Activated T-helper 2 cell treated with anti-CD3 and anti-CD28 coated beads, Interferon-gamma antibody, Interleukin-2, Interleukin-4, amounts not matched to agents 10 μg/mL and 5 μg/mL and 100 μg/mL, durations not matched to agents 14 hours and 24 hours and 36 hours (primary cell): Measurements from ENCODE around the gene KNDC1. TPM values are rescaled to one million over a fixed set of nuclear protein-coding genes. Genes with fewer than 3 reads are reported as not detected.
"Not testable (repeated sequence)": the region's sequence is repeated elsewhere in the genome, so short reads cannot be mapped to it uniquely, and the experiment has no call there.

Experiments used
- DNase-seq: peaks from one replicate; pipeline ENCODE4 v3.0.0; 2021; ENCODE audit warnings: low spot score
- H3K27ac Mint-ChIP-seq: one replicate; pipeline ENCODE4 v1.8.0; 2021; ENCODE audit warnings: mixed read lengths
- H3K27me3 Mint-ChIP-seq: one replicate; pipeline ENCODE4 v1.8.0; 2021; ENCODE audit warnings: low read depth, mixed read lengths
- H3K36me3 Mint-ChIP-seq: one replicate; pipeline ENCODE4 v1.8.0; 2021; ENCODE audit warnings: low read depth, mixed read lengths
- H3K4me1 Mint-ChIP-seq: one replicate; pipeline ENCODE4 v1.8.0; 2021; ENCODE audit warnings: low read depth, mixed read lengths
- H3K4me3 Mint-ChIP-seq: one replicate; pipeline ENCODE4 v1.8.0; 2021; ENCODE audit warnings: low read depth, mild to moderate bottlenecking, moderate library complexity, mixed read lengths
- H3K9me3 Mint-ChIP-seq: one replicate; pipeline ENCODE4 v1.8.0; 2021; ENCODE audit warnings: mixed read lengths
- intact Hi-C: fragments of 100-400 bp; cut with micrococcal nuclease; formaldehyde crosslinking; loops from one replicate; pipeline ENCODE4 v1.15.1; 2023
- total RNA-seq: library from RNA; stranded (reverse); gene quantifications from 2 replicates; pipeline ENCODE4 v1.2.3, GENCODE V29; 2022

The KNDC1 gene
- total RNA-seq, 1 donor from 2014 or later, result 0.39 TPM

DNA sequence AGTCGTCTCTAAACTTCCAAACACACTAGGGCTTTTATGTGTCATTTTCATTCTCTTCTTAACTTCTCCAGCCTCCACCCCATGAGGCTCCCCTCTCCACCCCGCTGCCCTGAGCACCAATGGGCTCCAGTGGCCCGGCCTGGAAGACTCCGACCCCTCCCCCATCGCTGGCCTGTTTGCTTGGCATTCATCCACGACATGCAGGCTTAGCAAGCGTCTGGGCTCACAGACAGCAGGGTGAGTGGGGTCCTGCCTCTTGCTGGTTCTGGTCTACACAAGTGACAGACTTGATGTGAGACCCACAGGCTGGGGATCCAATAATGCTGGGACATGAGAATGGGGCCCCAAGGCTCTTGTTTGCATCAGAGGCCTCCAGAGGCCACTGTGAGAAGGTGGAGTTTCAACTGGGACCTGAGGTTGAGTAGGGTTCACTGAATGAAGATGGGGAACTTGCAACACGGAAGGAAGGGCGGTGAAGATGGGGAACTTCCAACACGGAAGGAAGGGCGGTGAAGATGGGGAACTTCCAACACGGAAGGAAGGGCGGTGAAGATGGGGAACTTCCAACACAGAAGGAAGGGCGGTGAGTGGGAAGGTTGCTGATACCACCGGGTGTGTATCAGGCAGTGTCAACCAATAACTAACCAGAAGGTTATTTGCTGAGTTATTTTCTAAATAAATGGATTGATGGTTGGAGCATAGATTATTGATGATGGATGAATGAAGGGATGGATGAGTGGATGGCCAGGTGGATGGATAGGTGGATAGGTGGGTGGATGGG lies 14.0 kb downstream of the KNDC1 start:
- peaks cover 22% of the 10 kb centered on the region for H3K9me3 Mint-ChIP-seq
- H3K4me1 Mint-ChIP-seq, result no peaks in the 10 kb centered on the region
- H3K36me3 Mint-ChIP-seq, result no peaks in the 10 kb centered on the region

DNA sequence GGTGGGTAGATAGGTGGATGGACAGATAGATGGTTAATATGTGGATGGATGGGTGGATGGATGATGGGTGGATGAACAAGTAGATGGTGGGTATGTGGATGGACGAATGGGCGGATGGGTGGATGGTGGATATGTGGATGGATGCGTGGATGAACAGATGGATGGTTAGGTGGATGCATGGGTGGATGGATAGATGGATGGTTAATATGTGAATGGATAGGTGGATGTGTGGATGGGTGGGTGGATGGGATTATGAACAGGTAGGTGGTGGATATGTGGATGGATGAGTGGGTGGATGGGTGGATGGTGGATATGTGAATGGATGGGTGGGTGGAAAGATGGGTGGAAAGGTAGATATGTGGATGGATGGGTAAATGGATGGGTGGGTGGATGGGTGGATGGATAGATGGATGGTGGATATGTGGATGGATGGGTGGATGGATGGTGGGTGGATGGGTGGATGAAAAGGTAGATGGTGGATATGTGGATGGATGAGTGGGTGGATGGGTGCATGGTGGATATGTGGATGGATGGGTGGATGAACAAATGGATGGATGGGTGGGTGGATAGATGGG lies 14.8 kb downstream of the KNDC1 start:
- H3K4me3 Mint-ChIP-seq, result no peak overlapping the region
- peaks cover 8% of the 10 kb centered on the region for H3K27me3 Mint-ChIP-seq
- no peaks in the 10 kb centered on the region for H3K4me1 Mint-ChIP-seq
- peaks cover 22% of the 10 kb centered on the region for H3K9me3 Mint-ChIP-seq
- DNase-seq, result no peak
- intact Hi-C loops, result no loop called here
- H3K27ac Mint-ChIP-seq, result no peak overlapping the region
- H3K36me3 Mint-ChIP-seq, result no peaks in the 10 kb centered on the region

More for the DNA sequence above, 14.0 kb downstream of the KNDC1 start:
- intact Hi-C loops, result no loop called here
- no peak overlapping the region for H3K4me3 Mint-ChIP-seq
- no peak overlapping the region for H3K27ac Mint-ChIP-seq
- H3K27me3 Mint-ChIP-seq, result peaks cover 8% of the 10 kb centered on the region
- no peak for DNase-seq

DNA sequence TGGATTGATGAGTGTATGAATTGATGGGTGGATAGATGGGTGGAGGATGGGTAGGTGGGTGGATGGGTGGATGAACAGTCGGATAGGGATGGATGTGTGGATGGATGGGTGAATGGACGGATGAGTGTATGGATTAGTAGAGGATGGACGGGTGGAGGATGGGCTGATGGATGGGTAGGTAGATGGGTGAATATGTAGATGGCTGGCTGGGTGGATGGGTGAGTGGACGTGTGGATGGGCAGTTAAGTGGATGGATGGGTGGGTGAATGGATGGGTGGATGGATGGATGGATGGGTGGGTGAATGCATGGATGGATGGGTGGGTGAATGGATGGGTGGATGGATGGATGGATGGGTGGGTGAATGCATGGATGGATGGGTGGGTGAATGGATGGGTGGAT lies 15.6 kb downstream of the KNDC1 start:
- H3K27me3 Mint-ChIP-seq, H3K4me1 Mint-ChIP-seq, H3K36me3 Mint-ChIP-seq, H3K4me3 Mint-ChIP-seq, intact Hi-C loops, H3K27ac Mint-ChIP-seq, DNase-seq: not testable (repeated sequence)
- H3K9me3 Mint-ChIP-seq, result peaks cover 22% of the 10 kb centered on the region

DNA sequence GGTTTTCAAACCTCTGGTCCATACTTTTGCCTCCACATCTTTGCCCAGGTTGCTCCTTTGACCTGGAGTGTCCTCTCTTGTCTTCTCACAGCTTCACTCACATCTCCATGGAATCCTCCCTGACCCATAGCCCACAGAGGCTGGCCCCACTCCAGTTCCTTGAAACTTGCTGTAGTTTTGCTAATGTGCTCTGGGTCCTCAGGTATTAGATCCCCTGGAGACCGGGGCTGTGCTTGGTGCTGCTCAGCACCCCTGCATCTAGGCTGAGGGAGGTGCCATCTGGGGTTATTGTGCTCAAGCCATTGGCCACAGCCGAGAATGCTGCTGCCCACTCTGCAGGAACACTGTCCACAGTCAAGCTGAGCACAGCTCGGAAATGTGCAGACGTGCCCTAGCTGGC lies 16.5 kb downstream of the KNDC1 start:
- peaks cover 22% of the 10 kb centered on the region for H3K9me3 Mint-ChIP-seq
- no peak overlapping the region for H3K27ac Mint-ChIP-seq
- H3K27me3 Mint-ChIP-seq, result peaks cover 8% of the 10 kb centered on the region
- H3K36me3 Mint-ChIP-seq, result no peaks in the 10 kb centered on the region
- no peak overlapping the region for H3K4me3 Mint-ChIP-seq
- intact Hi-C loops, result no loop called here
- no peaks in the 10 kb centered on the region for H3K4me1 Mint-ChIP-seq
- no peak for DNase-seq

DNA sequence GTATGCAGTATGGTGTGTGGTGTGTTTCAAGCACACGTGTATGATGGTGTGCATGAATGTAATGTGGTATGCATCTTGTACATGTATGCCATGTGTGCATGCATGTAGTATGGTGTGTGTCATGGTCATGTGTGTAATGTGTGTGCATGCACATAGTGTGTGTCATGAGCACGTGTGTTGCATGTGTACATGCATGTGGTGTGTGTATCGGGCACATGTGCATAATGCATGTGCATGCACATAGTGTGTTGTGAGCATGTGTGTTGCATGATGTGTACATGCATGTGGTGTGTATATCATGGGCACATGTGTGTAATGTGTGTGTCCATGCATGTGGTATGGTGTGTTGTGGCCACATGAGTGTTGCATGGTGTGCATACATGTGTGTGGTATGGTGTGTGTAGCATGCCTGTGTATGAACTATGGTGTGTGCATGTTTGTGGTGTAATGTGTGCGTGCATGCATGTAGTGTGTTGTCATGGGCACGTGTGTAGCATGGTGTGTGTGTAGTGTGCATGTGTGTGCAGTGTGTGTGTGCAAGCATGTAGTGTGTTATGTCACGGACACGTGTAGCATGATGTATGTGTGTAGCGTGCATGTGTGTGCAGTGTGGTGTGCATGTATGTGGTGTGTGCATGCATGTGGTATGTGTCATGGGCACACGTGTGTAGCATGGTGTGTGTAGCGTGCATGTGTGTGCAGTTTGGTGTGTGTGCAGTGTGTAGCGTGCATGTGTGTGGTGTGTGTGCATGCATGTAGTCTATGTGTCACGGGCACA lies 17.6 kb downstream of the KNDC1 start:
- no peaks in the 10 kb centered on the region for H3K36me3 Mint-ChIP-seq
- no peak for DNase-seq
- intact Hi-C loops, result no loop called here
- peaks cover 4% of the 10 kb centered on the region for H3K27me3 Mint-ChIP-seq
- peaks cover 22% of the 10 kb centered on the region for H3K9me3 Mint-ChIP-seq
- H3K4me3 Mint-ChIP-seq, result no peak overlapping the region
- no peak overlapping the region for H3K27ac Mint-ChIP-seq
- no peaks in the 10 kb centered on the region for H3K4me1 Mint-ChIP-seq

DNA sequence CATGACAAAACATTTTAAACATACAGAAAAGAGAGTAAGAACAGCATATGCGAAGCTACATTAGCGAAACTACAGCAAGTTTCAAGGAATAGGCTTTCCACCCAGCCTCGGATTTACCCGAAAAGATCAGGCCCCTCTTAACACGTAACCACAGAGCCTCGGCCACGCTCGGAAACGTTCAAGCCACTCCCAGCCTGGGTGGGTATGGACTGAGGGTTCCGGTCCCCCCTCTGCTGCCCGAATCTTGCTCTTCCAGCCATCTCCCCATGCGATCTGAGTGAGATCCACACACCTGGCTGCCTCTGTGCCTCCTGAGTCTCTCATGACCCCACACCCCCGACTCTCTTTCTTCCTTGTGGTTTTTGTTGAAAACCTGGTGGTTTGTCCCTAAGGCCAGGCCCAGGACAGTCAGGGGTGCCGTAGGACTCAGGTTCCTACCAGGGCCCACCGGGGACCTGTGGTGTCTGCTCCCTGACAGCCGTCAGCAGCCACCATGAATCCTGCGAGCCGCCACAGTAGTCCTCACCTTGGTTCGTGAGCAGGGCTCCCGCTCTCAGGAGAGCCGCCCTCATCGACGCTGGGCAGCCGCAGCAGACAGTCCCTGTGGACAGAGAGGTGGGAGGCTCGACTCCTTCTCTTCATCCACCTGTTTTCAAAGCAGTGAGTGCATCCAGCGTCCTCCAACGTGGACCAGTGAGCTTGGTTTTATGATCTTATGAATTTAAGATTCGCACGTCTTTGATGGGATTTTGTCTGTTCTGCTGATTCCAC lies 18.5 kb downstream of the KNDC1 start:
- H3K4me3 Mint-ChIP-seq, result no peak overlapping the region
- no peaks in the 10 kb centered on the region for H3K4me1 Mint-ChIP-seq
- no peaks in the 10 kb centered on the region for H3K27me3 Mint-ChIP-seq
- peaks cover 22% of the 10 kb centered on the region for H3K9me3 Mint-ChIP-seq
- H3K36me3 Mint-ChIP-seq, result no peaks in the 10 kb centered on the region
- DNase-seq, result no peak
- intact Hi-C loops, result no loop called here
- H3K27ac Mint-ChIP-seq, result no peak overlapping the region

DNA sequence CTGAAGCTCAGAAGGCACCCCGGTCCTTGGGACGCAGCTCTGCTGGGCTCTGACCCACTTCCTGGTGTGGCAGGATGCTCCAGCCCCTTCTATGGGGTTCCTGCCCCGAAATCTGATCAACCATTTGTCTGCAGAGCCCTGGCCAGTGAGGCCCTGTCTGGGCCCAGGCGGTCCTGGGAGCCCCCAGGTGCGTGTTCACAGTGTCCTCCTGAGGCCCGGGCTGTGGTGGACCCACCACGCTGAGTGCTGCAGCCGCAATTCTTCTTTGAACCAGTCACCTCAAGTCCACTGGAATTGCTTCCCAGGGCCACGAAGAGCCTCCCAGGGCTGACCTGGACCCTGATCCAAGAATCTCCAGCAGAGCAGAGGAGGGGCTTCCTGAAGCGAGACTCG lies 19.1 kb downstream of the KNDC1 start:
- Mint-ChIP-seq H3K27me3 (no peaks in the 10 kb centered on the region), H3K9me3 (peaks cover 24% of the 10 kb centered on the region), H3K4me3 (no peak overlapping the region), H3K27ac (no peak overlapping the region), H3K4me1 (no peaks in the 10 kb centered on the region), H3K36me3 (no peaks in the 10 kb centered on the region)
- intact Hi-C loops, result no loop called here
- DNase-seq, result no peak

DNA sequence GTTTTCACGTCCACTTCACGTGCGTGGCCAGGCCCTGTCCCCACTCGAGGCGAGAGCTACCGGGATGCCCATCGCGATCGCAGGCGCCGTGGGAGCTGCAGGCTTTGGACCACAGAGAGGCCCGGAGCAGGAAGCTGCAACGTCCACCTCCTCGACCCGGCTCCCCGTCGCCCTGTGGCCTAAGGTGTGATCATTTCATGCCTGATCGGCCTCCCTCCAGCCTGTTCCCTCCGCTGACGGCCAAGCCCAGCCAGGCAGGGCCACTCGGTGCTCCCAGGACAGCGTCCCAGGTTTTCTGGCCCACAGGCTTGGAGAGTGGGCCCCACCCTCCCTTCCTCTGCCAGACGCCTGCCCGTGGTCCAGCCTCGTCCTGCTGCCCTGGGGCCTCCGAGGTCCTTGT lies 19.6 kb downstream of the KNDC1 start:
- no peaks in the 10 kb centered on the region for H3K4me1 Mint-ChIP-seq
- intact Hi-C loops, result no loop called here
- no peak overlapping the region for H3K4me3 Mint-ChIP-seq
- H3K27ac Mint-ChIP-seq, result no peak overlapping the region
- no peaks in the 10 kb centered on the region for H3K36me3 Mint-ChIP-seq
- DNase-seq, result no peak
- no peaks in the 10 kb centered on the region for H3K27me3 Mint-ChIP-seq
- peaks cover 26% of the 10 kb centered on the region for H3K9me3 Mint-ChIP-seq

DNA sequence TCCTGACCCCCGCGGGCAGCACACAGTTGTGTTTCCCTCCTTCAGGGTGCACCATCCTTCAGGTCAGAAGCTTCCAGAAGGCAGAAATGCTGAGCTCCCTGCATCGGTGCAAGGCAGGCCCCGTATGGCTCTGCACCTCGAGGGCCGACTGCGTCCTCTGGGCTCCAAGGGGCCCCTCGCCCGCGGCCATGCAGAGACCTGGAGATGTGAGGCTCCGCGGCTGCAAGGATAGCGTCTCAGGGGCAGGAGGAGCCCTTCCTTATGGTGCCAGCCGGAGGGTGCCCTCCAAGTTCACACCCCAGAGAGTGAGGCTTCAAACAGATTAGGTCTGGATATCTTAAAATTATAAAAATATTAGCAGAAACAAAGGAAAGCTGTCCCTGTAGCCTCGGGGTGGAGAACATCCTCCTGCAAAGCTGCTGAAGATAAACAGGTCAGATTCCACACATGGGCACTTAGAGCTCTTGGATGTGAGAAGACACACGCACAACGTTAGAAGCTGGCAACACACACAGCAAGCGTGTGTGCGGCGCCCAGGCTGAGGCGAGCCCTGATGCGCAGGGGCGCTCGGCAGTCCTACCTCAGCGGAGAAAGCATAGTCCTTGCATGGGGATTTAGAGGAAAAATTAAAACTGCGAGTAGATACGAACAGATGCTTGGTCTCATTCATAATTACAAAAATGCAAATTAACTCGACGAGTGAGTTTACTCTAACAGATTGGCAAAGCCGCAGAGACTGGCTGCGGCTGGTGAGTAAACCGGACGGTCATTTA lies 20.4 kb downstream of the KNDC1 start:
- Mint-ChIP-seq H3K27me3 (no peaks in the 10 kb centered on the region), H3K4me3 (no peak overlapping the region), H3K4me1 (no peaks in the 10 kb centered on the region), H3K27ac (no peak overlapping the region), H3K36me3 (no peaks in the 10 kb centered on the region), H3K9me3 (peaks cover 23% of the 10 kb centered on the region)
- no peak for DNase-seq
- intact Hi-C loops, result no loop called here

DNA sequence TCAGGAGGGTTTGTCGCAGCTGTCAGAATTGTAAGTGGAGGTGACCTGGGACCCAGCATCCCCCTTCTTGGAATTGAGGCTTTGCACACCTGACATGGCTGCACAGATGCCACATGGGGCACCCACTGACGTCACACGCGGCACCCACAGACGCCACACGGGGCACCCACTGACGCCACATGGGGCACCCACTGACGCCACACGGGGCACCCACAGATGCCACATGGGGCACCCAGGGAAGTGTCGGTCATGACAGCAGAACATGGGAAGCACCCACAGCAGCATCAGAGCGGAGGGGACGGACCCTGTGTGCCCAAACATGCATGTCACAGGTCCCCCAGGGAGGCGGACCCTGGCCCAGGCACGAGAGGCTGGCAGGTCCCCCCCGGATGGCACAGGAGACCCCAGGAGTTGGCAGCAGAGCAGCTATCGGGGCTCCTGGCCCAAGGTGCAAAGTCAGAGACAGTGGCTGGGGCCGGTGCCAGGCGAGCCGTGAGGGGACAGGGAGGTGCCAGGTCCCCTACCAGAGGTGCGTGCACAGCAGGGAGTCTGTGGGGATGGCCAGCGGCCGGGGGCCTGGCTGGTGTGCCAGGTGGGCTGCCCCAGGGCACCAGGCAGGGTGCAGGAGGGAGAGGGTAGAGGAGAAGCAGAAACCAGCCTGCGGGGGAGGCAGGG lies 21.1 kb downstream of the KNDC1 start:
- Mint-ChIP-seq H3K27me3 (no peaks in the 10 kb centered on the region), H3K36me3 (no peaks in the 10 kb centered on the region), H3K4me1 (no peaks in the 10 kb centered on the region), H3K27ac (no peak overlapping the region), H3K9me3 (peaks cover 21% of the 10 kb centered on the region), H3K4me3 (no peak overlapping the region)
- no peak for DNase-seq
- intact Hi-C loops, result no loop called here

DNA sequence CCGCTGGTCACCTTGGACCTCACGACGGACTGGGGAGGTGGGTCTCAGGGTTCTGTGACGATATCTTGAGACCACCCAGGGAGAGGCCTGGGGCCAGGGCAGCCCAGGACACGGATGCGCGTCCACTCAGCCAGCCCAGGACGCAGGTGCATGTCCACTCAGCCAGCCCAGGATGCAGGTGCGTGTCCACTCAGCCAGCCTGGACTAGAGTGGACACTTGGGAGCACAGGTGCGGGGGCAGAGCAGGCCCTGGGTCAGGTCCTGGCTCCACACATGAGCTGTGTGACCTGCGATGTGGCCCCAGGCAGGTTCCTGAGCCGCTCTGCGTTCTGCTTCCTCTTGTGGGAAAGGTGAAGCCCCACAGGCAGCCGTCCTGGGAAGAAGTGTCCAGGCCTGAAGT lies 22.2 kb downstream of the KNDC1 start:
- H3K9me3 Mint-ChIP-seq, result peaks cover 17% of the 10 kb centered on the region
- no peaks in the 10 kb centered on the region for H3K27me3 Mint-ChIP-seq
- H3K4me3 Mint-ChIP-seq, result no peak overlapping the region
- H3K27ac Mint-ChIP-seq, result no peak overlapping the region
- DNase-seq, result no peak
- intact Hi-C loops, result no loop called here
- H3K4me1 Mint-ChIP-seq, result no peaks in the 10 kb centered on the region
- no peaks in the 10 kb centered on the region for H3K36me3 Mint-ChIP-seq
